WTC11 (cell line): Measurements from ENCODE around the gene BATF.

ENCODE experiments used
- CTCF ChIP-seq: fragments of 200-600 bp; IDR thresholded peaks from 2 replicates; pipeline ENCODE4 v1.8.0; 2022; ENCODE audit warnings: antibody characterized with exemption
- E2F4 ChIP-seq: sonication (generic); formaldehyde crosslinking; IDR thresholded peaks from 2 replicates; pipeline ENCODE4 v1.8.1; 2022; ENCODE audit warnings: low read depth, mild to moderate bottlenecking, moderate library complexity, missing genetic modification reagents, borderline replicate concordance
- RORB ChIP-seq: fragments of 250-450 bp; sonication (Bioruptor Pico); IDR thresholded peaks from 2 replicates; pipeline ENCODE4 v1.9.0; 2021; ENCODE audit warnings: mild to moderate bottlenecking
- STAT6 ChIP-seq: sonication (generic); formaldehyde crosslinking; conservative IDR thresholded peaks from 2 replicates; pipeline ENCODE4 v1.8.1; 2023; ENCODE audit warnings: mild to moderate bottlenecking, low read depth, missing genetic modification reagents, moderate library complexity
- ZNF263 ChIP-seq: sonication (generic); formaldehyde crosslinking; IDR thresholded peaks from 2 replicates; pipeline ENCODE4 v1.8.1; 2022; ENCODE audit warnings: low read depth, mild to moderate bottlenecking, moderate library complexity, missing genetic modification reagents

- TF ChIP-seq CTCF: no peak
- no peak for TF ChIP-seq ZNF263 (CRISPR knock-in tag)
- no peak for TF ChIP-seq E2F4 (CRISPR knock-in tag)
- no peak for TF ChIP-seq STAT6
- no peak for TF ChIP-seq RORB
Observed at GRCh38 chr14:75589931-75590330, 67.7 kb downstream of the BATF start.
